Activated T-helper 17 cell treated with anti-CD3 and anti-CD28 coated beads, Interleukin-2, amount 50 U/mL, for 72 hours (primary cell): Measurements from ENCODE around the gene IFNGR2. TPM values are rescaled to one million over a fixed set of nuclear protein-coding genes. Genes with fewer than 3 reads are reported as not detected.

Source experiments
- total RNA-seq, 2 donors: library from RNA; stranded (reverse); gene quantifications; one replicate each; pipeline ENCODE4 v1.2.3, GENCODE V29; 2022

The IFNGR2 gene
- total RNA-seq, 2 donors from 2014 or later: 5.8 to 8.5 TPM

Other genes with a start within 250 kb of the IFNGR2 start
- 10 to 100 TPM; 34.6 to 35.4 TPM for gene IFNAR2, start 173.5 kb upstream of the IFNGR2 start, total RNA-seq
- gene IL10RB, start 137.0 kb upstream of the IFNGR2 start, total RNA-seq: 10 to 100 TPM; 30.1 to 46.7 TPM
- gene IFNAR1, start 78.4 kb upstream of the IFNGR2 start, total RNA-seq: 10 to 100 TPM; 38.5 to 38.8 TPM
- 10 to 100 TPM; 20.0 to 22.5 TPM for gene TMEM50B, start 76.6 kb downstream of the IFNGR2 start, total RNA-seq
- gene DNAJC28, start 88.3 kb downstream of the IFNGR2 start, total RNA-seq: under 1 TPM; 0.54 to 0.79 TPM
- gene GART, start 138.7 kb downstream of the IFNGR2 start, total RNA-seq: 100 to 1,000 TPM in 1 of 2 donors, 10 to 100 TPM in 1; 91.9 to 196 TPM
- gene SON, start 139.6 kb downstream of the IFNGR2 start, total RNA-seq: 100 to 1,000 TPM; 242 to 282 TPM
- 10 to 100 TPM; 39.8 to 43.0 TPM for gene DONSON, start 185.3 kb downstream of the IFNGR2 start, total RNA-seq
- 10 to 100 TPM; 29.5 to 52.8 TPM for gene CRYZL1, start 238.3 kb downstream of the IFNGR2 start, total RNA-seq
- 1 to 10 TPM; 3.8 to 4.3 TPM for gene ITSN1, start 239.1 kb downstream of the IFNGR2 start, total RNA-seq